Hepatocyte (in vitro differentiated cells): ENCODE results near the gene RHAG. TPM values are rescaled to one million over a fixed set of nuclear protein-coding genes. Genes with fewer than 3 reads are reported as not detected.
A peak's percentile ranks its signal among the peaks of the same experiment; 100 is the strongest.

Experiments
- DNase-seq: peaks from one replicate; pipeline ENCODE4 v3.0.0-alpha.2; 2016; ENCODE audit warnings: low spot score
- H2AFZ ChIP-seq: fragments of 200-600 bp; sonication (generic); 2 replicates; pipeline ENCODE4 v1.6.0; 2016; ENCODE audit warnings: antibody characterized with exemption, mild to moderate bottlenecking
- H3K27ac ChIP-seq: fragments of 200-600 bp; sonication (generic); 2 replicates; pipeline ENCODE4 v1.5.1; 2016; ENCODE audit warnings: mild to moderate bottlenecking
- H3K27me3 ChIP-seq: fragments of 200-600 bp; sonication (generic); 2 replicates; pipeline ENCODE4 v1.6.1; 2016
- H3K36me3 ChIP-seq: fragments of 200-600 bp; sonication (generic); replicated peaks from 2 replicates; pipeline ENCODE4 v1.5.1; 2016; ENCODE audit warnings: low read depth; ENCODE audit not compliant: insufficient read depth
- H3K4me1 ChIP-seq: fragments of 200-600 bp; sonication (generic); 2 replicates; pipeline ENCODE4 v1.5.1; 2016; ENCODE audit warnings: mild to moderate bottlenecking, moderate library complexity; ENCODE audit not compliant: insufficient read depth
- H3K4me2 ChIP-seq: fragments of 200-600 bp; sonication (generic); 2 replicates; pipeline ENCODE4 v1.6.0; 2016
- H3K4me3 ChIP-seq: fragments of 200-600 bp; sonication (generic); 2 replicates; pipeline ENCODE4 v1.5.1; 2016; ENCODE audit warnings: mild to moderate bottlenecking
- H3K79me2 ChIP-seq: fragments of 200-600 bp; sonication (generic); 2 replicates; pipeline ENCODE4 v1.6.0; 2017; ENCODE audit warnings: mild to moderate bottlenecking
- H3K9me2 ChIP-seq: fragments of 200-600 bp; sonication (generic); replicated peaks from 2 replicates; pipeline ENCODE4 v1.6.0; 2017; ENCODE audit warnings: mild to moderate bottlenecking; ENCODE audit not compliant: insufficient read depth
- H3K9me3 ChIP-seq: fragments of 200-600 bp; sonication (generic); 2 replicates; pipeline ENCODE4 v1.5.1; 2016; ENCODE audit warnings: low read depth, mild to moderate bottlenecking
- H4K20me1 ChIP-seq: fragments of 200-600 bp; sonication (generic); 2 replicates; pipeline ENCODE4 v1.6.0; 2016; ENCODE audit warnings: mild to moderate bottlenecking; ENCODE audit not compliant: insufficient read depth, poor library complexity, severe bottlenecking
- CTCF ChIP-seq: fragments of 200-600 bp; sonication (generic); IDR thresholded peaks from 2 replicates; pipeline ENCODE4 v1.5.1; 2016; ENCODE audit warnings: antibody characterized with exemption, mild to moderate bottlenecking; ENCODE audit not compliant: poor library complexity
- EZH2 ChIP-seq: fragments of 200-600 bp; sonication (generic); IDR thresholded peaks from 2 replicates; pipeline ENCODE4 v1.6.1; 2016; ENCODE audit warnings: antibody characterized with exemption, mild to moderate bottlenecking, borderline replicate concordance
- EZH2phosphoT487 ChIP-seq: fragments of 200-600 bp; sonication (generic); IDR thresholded peaks from one replicate; pipeline ENCODE4 v1.6.1; 2018; ENCODE audit warnings: antibody characterized with exemption, mild to moderate bottlenecking, low read depth, moderate library complexity; ENCODE audit not compliant: unreplicated experiment, severe bottlenecking
- WGBS: methylation state at CpG from one replicate; pipeline ENCODE4 v1.1.6; 2016; ENCODE audit warnings: low lambda C conversion rate; ENCODE audit errors: missing lambda C conversion rate; 5-methylcytosine and 5-hydroxymethylcytosine counted together
- polyA plus RNA-seq: library from polyadenylated mRNA; unstranded; fragments of >200 nt; fragmentation: Nextera tagmentation; extraction: Ambion mirVana; gene quantifications from 2 replicates; pipeline ENCODE4 v1.2.1, GENCODE V29; 2016
- total RNA-seq: library from RNA; depleted of rRNA; stranded (reverse); fragments of >200 nt; gene quantifications from 2 replicates; pipeline ENCODE4 v1.2.3, GENCODE V29; 2014

The RHAG gene
- total and polyA plus RNA-seq, 2 experiments from 2014 or later: not detected

DNA sequence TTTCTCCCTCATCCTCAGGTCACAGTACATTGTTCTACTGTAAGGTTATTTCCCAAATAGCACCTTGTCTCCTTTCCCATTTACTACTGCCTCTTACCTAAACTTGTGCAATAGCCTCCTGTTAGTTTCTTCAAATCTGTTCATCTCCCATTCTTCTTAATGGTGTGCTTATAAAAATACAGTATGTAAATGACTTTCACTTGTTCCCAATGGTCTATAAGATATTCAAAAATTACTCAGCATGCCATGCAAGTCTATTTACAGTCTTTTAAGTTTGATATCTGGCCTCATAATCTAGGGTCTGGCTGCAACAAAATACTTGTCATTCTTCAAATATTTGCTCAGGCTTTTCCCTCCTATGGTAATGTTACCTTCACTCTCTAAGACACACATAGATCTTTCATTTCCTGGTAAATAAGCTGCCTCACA is 31.5 kb upstream of the RHAG start:
- H3K79me2 ChIP-seq: no peaks in the 10 kb centered on the region
- no peak overlapping the region for H3K27ac ChIP-seq
- H3K9me3 ChIP-seq: peaks cover 3% of the 10 kb centered on the region
- TF ChIP-seq CTCF: no peak
- no peak for TF ChIP-seq EZH2
- TF ChIP-seq EZH2phosphoT487: no peak
- no peaks in the 10 kb centered on the region for H3K27me3 ChIP-seq
- peaks cover 3% of the 10 kb centered on the region for H3K36me3 ChIP-seq
- peak; percentile 5 for DNase-seq
- H3K4me3 ChIP-seq: no peak overlapping the region
- H3K9me2 ChIP-seq: no peaks in the 10 kb centered on the region
- peak overlapping the region; percentile 21 for H3K4me2 ChIP-seq
- H3K4me1 ChIP-seq: peaks cover 8% of the 10 kb centered on the region
- H2AFZ ChIP-seq: no peak overlapping the region
- no peaks in the 10 kb centered on the region for H4K20me1 ChIP-seq

DNA sequence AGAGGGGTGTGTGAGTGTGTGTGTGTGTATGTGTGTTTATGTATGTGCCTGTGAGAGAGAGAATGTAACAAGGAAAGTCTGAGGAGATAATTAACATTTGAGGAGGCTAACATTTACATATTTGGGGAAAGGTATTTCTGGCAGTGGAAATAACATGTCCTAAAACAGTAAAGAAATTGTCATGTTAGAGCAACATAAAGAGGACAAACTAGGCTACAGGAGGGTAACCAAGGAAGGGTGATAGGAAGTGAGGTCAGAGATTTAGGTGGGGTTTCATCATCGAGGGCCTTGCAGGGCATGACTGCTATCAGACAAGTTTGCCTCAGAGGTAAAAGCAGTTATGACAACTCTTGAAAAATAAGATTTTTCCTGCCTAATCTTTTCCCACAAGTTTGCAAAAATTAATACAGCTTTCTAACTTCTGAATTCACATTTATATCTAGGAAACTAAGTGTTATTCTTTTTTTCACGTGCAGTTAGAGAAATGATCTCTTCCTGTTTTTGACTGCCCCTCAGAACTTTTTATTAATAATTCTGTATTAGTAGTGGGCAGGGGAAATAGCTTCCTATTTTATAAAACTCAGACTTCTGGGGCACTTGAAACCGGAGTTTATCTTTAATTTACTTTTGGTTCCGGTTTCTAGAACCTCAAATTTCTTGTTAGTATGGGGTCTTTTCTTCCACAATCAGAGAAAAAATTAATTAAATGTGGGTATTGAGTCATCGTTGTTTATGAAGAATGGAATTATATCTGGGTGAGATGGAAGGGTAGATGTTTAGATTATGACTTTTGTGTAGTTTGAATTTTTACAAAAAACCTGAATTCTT is 30.5 kb upstream of the RHAG start:
- H3K9me2 ChIP-seq: no peaks in the 10 kb centered on the region
- H3K36me3 ChIP-seq: peaks cover 3% of the 10 kb centered on the region
- H3K27me3 ChIP-seq: no peaks in the 10 kb centered on the region
- H3K4me3 ChIP-seq: no peak overlapping the region
- 88% methylated on average over 5 of the region's 5 CpGs for WGBS
- H3K27ac ChIP-seq: no peak overlapping the region
- H3K4me2 ChIP-seq: no peak overlapping the region
- peaks cover 8% of the 10 kb centered on the region for H3K4me1 ChIP-seq
- DNase-seq: no peak
- H3K79me2 ChIP-seq: no peaks in the 10 kb centered on the region
- H2AFZ ChIP-seq: no peak overlapping the region
- TF ChIP-seq EZH2phosphoT487 (no peak), CTCF (no peak), EZH2 (no peak)
- peaks cover 3% of the 10 kb centered on the region for H3K9me3 ChIP-seq
- no peaks in the 10 kb centered on the region for H4K20me1 ChIP-seq

DNA sequence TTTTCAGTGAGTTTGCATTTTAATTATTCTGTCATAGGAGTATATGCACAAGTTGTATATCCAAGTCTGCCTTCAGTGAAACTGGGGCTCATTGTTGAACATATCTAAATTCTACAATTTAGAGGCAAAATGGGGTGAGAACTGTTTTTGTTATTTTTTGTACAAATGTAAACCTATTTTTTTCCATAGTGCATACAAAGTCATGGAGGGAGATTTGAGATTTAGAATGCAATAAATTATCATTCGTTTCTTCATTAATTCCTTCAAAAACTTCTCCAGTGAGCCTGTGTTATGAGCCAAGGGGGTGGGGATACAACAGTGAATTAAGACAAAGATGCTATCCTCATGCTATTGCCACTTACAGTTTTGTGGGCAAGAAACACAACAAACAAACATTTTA is 29.8 kb upstream of the RHAG start:
- H4K20me1 ChIP-seq: no peaks in the 10 kb centered on the region
- H2AFZ ChIP-seq: no peak overlapping the region
- H3K36me3 ChIP-seq: peaks cover 3% of the 10 kb centered on the region
- no peaks in the 10 kb centered on the region for H3K27me3 ChIP-seq
- H3K4me1 ChIP-seq: peaks cover 8% of the 10 kb centered on the region
- whole genome bisulfite sequencing: 95% methylated on average over 1 of the region's 1 CpG
- no peak overlapping the region for H3K27ac ChIP-seq
- no peak for DNase-seq
- no peak overlapping the region for H3K4me3 ChIP-seq
- H3K9me3 ChIP-seq: no peaks in the 10 kb centered on the region
- no peak overlapping the region for H3K4me2 ChIP-seq
- TF ChIP-seq CTCF (no peak), EZH2 (no peak), EZH2phosphoT487 (no peak)
- no peaks in the 10 kb centered on the region for H3K9me2 ChIP-seq
- H3K79me2 ChIP-seq: no peaks in the 10 kb centered on the region
